HG03442 (cell line): ENCODE results near the gene SUPT3H.

ENCODE experiments used
- ATAC-seq: cut with Tn5 transposase; IDR thresholded peaks from one replicate; pipeline ENCODE4 v1.9.1; 2021; ENCODE audit warnings: mild to moderate bottlenecking, moderate library complexity; ENCODE audit not compliant: unreplicated experiment

Gene SUPT3H

GRCh38 chr6:44855562-44856411, 521.9 kb downstream of the SUPT3H start:
- no peak for ATAC-seq

GRCh38 chr6:44854712-44855443, 522.9 kb downstream of the SUPT3H start:
- ATAC-seq = no peak

GRCh38 chr6:44851176-44851575, 526.6 kb downstream of the SUPT3H start:
- ATAC-seq = no peak

- ATAC-seq = no peak
Observed at GRCh38 chr6:44850312-44850711, 527.4 kb downstream of the SUPT3H start.

GRCh38 chr6:44849806-44850205, 527.9 kb downstream of the SUPT3H start:
- ATAC-seq = no peak

- no peak for ATAC-seq
Observed at GRCh38 chr6:44843734-44844133, 534.0 kb downstream of the SUPT3H start.

- ATAC-seq = no peak
Observed at GRCh38 chr6:44842616-44843015, 535.1 kb downstream of the SUPT3H start.

- ATAC-seq = no peak
Observed at GRCh38 chr6:44841829-44842228, 535.9 kb downstream of the SUPT3H start.

- ATAC-seq = no peak
Observed at GRCh38 chr6:44837741-44838140, 540.0 kb downstream of the SUPT3H start.

- no peak for ATAC-seq
Observed at GRCh38 chr6:44837255-44837654, 540.5 kb downstream of the SUPT3H start.

- peak; percentile 79 for ATAC-seq
Observed at GRCh38 chr6:44833248-44833647, 544.5 kb downstream of the SUPT3H start.

- no peak for ATAC-seq
Observed at GRCh38 chr6:44831002-44831610, 546.6 kb downstream of the SUPT3H start.

- peak; percentile 57 for ATAC-seq
Observed at GRCh38 chr6:44829836-44830235, 547.9 kb downstream of the SUPT3H start.

- ATAC-seq = no peak
Observed at GRCh38 chr6:44828780-44829179, 549.0 kb downstream of the SUPT3H start.

- no peak for ATAC-seq
Observed at GRCh38 chr6:44826025-44826676, 551.6 kb downstream of the SUPT3H start.

- ATAC-seq = no peak
Observed at GRCh38 chr6:44825273-44825672, 552.5 kb downstream of the SUPT3H start.

- no peak for ATAC-seq
Observed at GRCh38 chr6:44824567-44824966, 553.2 kb downstream of the SUPT3H start.

- no peak for ATAC-seq
Observed at GRCh38 chr6:44820759-44821158, 557.0 kb downstream of the SUPT3H start.

- no peak for ATAC-seq
Observed at GRCh38 chr6:44820321-44820720, 557.4 kb downstream of the SUPT3H start.

- ATAC-seq = no peak
Observed at GRCh38 chr6:44811456-44811855, 566.3 kb downstream of the SUPT3H start.

GRCh38 chr6:44809258-44809657, 568.5 kb downstream of the SUPT3H start:
- ATAC-seq = no peak
